SK-N-SH (cell line): ENCODE measurements around the gene HOXA6. TPM values are rescaled to one million over a fixed set of nuclear protein-coding genes. Genes with fewer than 3 reads are reported as not detected.

Experiments
- CTCF ChIA-PET: fragments of 300-600, 350-600 bp; formaldehyde crosslinking; extraction: SDS; loops from one replicate; lab custom pipeline; 2021; lab: Yijun Ruan, JAX
- POLR2A ChIA-PET: fragments of 350-600 bp; sonication (Branson Sonifier 250); formaldehyde crosslinking; extraction: SDS; loops from one replicate; lab custom pipeline; 2020; ENCODE audit warnings: antibody characterized with exemption, inconsistent platforms; lab: Yijun Ruan, JAX
- DNase-seq: peaks from one replicate; pipeline ENCODE4 v3.0.0; 2012
- H2AFZ ChIP-seq: fragments of 200-600 bp; sonication (generic); 2 replicates; pipeline ENCODE4 v1.8.1; 2016; ENCODE audit warnings: antibody characterized with exemption, mild to moderate bottlenecking, low read depth
- H3F3A ChIP-seq: fragments of 200-600 bp; sonication (generic); replicated peaks from 2 replicates; pipeline ENCODE3; 2016; ENCODE audit warnings: antibody characterized with exemption, mild to moderate bottlenecking; ENCODE audit not compliant: insufficient read depth
- H3K27ac ChIP-seq, 2 experiments: fragments of 200-500 bp in 1 of 2; fragments of 200-600 bp in 1 of 2; sonication (Bioruptor generic) in 1 of 2; sonication (generic), shearing (Covaris generic) in 1 of 2; 2 replicates each; pipeline versions ENCODE4 v1.5.1 to v1.6.1; 2014 to 2016; ENCODE audit warnings: low read depth in 2 of 2, inconsistent platforms in 1 of 2, low read length in 1 of 2, mild to moderate bottlenecking in 1 of 2, mixed read lengths in 1 of 2
- H3K27me3 ChIP-seq: fragments of 200-600 bp; sonication (generic), shearing (Covaris generic); 2 replicates; pipeline ENCODE4 v1.6.1; 2016; ENCODE audit warnings: mixed run types; ENCODE audit not compliant: insufficient read depth
- H3K36me3 ChIP-seq, 2 experiments: fragments of 200-500 bp in 1 of 2; fragments of 200-600 bp in 1 of 2; sonication (Bioruptor generic) in 1 of 2; sonication (generic) in 1 of 2; replicated peaks in 1 of 2; 2 replicates each; pipeline versions ENCODE3 to v1.5.1; 2014 to 2016; ENCODE audit warnings: low read length in 1 of 2, mild to moderate bottlenecking in 1 of 2; ENCODE audit not compliant: insufficient read depth in 2 of 2, control insufficient read depth in 1 of 2
- H3K4me1 ChIP-seq, 2 experiments: fragments of 200-500 bp in 1 of 2; fragments of 200-600 bp in 1 of 2; sonication (Bioruptor generic) in 1 of 2; sonication (generic), shearing (Covaris generic) in 1 of 2; 2 replicates each; pipeline versions ENCODE4 v1.5.1 to v1.6.1; 2014 to 2016; ENCODE audit warnings: low read depth in 1 of 2, low read length in 1 of 2, mixed run types in 1 of 2; ENCODE audit not compliant: insufficient read depth in 2 of 2, control insufficient read depth in 1 of 2
- H3K4me2 ChIP-seq: fragments of 200-600 bp; sonication (generic), shearing (Covaris generic); 2 replicates; pipeline ENCODE4 v1.6.1; 2017; ENCODE audit warnings: mixed run types
- H3K4me3 ChIP-seq, 2 experiments: fragments of 200-500 bp in 1 of 2; fragments of 200-600 bp in 1 of 2; sonication (Bioruptor generic) in 1 of 2; sonication (generic), shearing (Covaris generic) in 1 of 2; 2 replicates each; pipeline versions ENCODE4 v1.5.1 to v1.8.1; 2014 to 2016; ENCODE audit warnings: low read depth in 2 of 2, inconsistent platforms in 1 of 2, low read length in 1 of 2, mild to moderate bottlenecking in 1 of 2, mixed read lengths in 1 of 2, moderate library complexity in 1 of 2
- H3K79me2 ChIP-seq: fragments of 200-600 bp; sonication (generic); 2 replicates; pipeline ENCODE4 v1.8.1; 2017; ENCODE audit warnings: mild to moderate bottlenecking; ENCODE audit not compliant: insufficient read depth
- H3K9ac ChIP-seq: fragments of 200-600 bp; sonication (generic); 2 replicates; pipeline ENCODE4 v1.6.1; 2017; ENCODE audit warnings: mixed run types
- H3K9me2 ChIP-seq: fragments of 200-600 bp; sonication (generic); 2 replicates; pipeline ENCODE4 v1.6.1; 2017; ENCODE audit warnings: mixed run types
- H3K9me3 ChIP-seq: fragments of 200-600 bp; sonication (generic); 2 replicates; pipeline ENCODE4 v1.6.1; 2017; ENCODE audit warnings: mixed run types, mild to moderate bottlenecking, moderate library complexity
- H4K20me1 ChIP-seq: fragments of 200-600 bp; sonication (generic); 2 replicates; pipeline ENCODE4 v1.6.1; 2017; ENCODE audit warnings: mild to moderate bottlenecking, mixed run types; ENCODE audit not compliant: insufficient read depth
- CHD2 ChIP-seq: fragments of 150-350 bp; IDR thresholded peaks from 2 replicates; pipeline ENCODE4 v1.6.1; 2018; ENCODE audit warnings: low read length; ENCODE audit not compliant: partially characterized antibody
- ELF1 ChIP-seq: IDR thresholded peaks from 2 replicates; pipeline ENCODE4 v1.4.0; 2012
- EP300 ChIP-seq, 2 experiments: IDR thresholded peaks; 2 replicates each; pipeline versions ENCODE4 v1.4.0 to v1.6.1; 2012; ENCODE audit warnings: borderline replicate concordance in 1 of 2, low read depth in 1 of 2, low read length in 1 of 2
- FOXM1 ChIP-seq: IDR thresholded peaks from 2 replicates; pipeline ENCODE4 v1.4.0; 2012; ENCODE audit warnings: low read depth, mild to moderate bottlenecking
- POLR2AphosphoS5 ChIP-seq: IDR thresholded peaks from 2 replicates; pipeline ENCODE4 v1.6.1; 2012; ENCODE audit warnings: low read depth, low read length
- RFX5 ChIP-seq: IDR thresholded peaks from 2 replicates; pipeline ENCODE4 v1.6.1; 2012; ENCODE audit warnings: mild to moderate bottlenecking, improper control_type of control experiment, low read length
- RXRA ChIP-seq: IDR thresholded peaks from 2 replicates; pipeline ENCODE4 v1.4.0; 2012; ENCODE audit warnings: low read depth, mild to moderate bottlenecking, borderline replicate concordance
- WGBS: methylation state at CpG from one replicate; pipeline ENCODE4 v1.1.6; 2017; ENCODE audit warnings: low lambda C conversion rate; 5-methylcytosine and 5-hydroxymethylcytosine counted together
- polyA plus RNA-seq, 3 experiments: library from polyadenylated mRNA; depleted of rRNA; stranded (reverse); fragments of >200 nt; gene quantifications; 2 replicates each; pipeline ENCODE4 v1.2.3, GENCODE V29; 2012
- TF ChIP-seq, protein P1 (sequence below): fragments of 200-600 bp; sonication (generic); IDR thresholded peaks from 2 replicates; pipeline ENCODE4 v1.6.1; 2017; ENCODE audit warnings: antibody characterized with exemption, mild to moderate bottlenecking, moderate library complexity
- TF ChIP-seq, protein P2 (sequence below): IDR thresholded peaks from 2 replicates; pipeline ENCODE4 v1.4.0; 2012; ENCODE audit warnings: low read depth, borderline replicate concordance
- TF ChIP-seq, protein P3 (sequence below): IDR thresholded peaks from 2 replicates; pipeline ENCODE4 v1.6.1; 2012; ENCODE audit warnings: mild to moderate bottlenecking, low read depth, low read length, moderate library complexity
- TF ChIP-seq, protein P4 (sequence below): IDR thresholded peaks from 2 replicates; pipeline ENCODE4; 2012

HOXA6 gene
- polyA plus RNA-seq, 1 of the 3 experiments (the other 2 are of a cell fraction), result not detected

DNA sequence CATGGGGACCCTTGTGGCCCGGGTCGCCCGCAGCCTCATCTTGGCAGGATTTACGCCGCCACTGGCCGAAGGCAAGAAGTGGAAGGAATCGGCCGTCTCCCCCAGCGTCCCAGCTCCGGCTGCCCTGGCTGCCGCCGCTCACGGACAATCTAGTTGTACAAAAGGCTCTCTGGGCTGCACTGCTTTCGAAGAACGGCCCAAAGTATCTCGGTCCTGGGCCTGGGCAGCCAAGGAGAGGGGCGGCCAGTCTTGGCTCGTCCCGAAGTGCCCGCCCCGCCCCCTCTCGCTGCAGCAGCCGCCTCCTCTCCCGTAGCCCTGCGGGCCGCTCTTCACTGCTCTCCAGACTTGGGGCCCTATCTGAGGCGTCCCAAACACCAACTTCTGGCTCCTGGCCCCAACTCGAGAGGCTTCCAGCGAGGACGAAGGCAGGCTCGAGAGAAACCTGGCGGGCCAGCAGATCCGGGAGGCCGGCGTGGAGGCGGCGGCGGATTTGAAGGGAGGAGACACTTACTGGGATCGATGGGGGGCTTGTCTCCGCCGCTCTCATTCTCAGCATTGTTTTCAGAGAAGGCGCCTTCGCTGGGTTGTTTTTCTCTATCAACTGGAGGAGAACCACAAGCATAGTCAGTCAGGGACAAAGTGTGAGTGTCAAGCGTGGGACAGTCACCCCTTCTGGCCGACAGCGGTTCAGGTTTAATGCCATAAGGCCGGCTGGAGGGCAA lies 17.0 kb upstream of the HOXA6 start:
- H3K9me3 ChIP-seq, result no peaks in the 10 kb centered on the region
- no peaks in the 10 kb centered on the region for H3K36me3 ChIP-seq
- no peak for DNase-seq
- H3K4me2 ChIP-seq, result 0 out of 2 replicates have a peak overlapping the region, but pooled peaks have one; percentile 4
- H2AFZ ChIP-seq, result no peak overlapping the region
- no peaks in the 10 kb centered on the region for H3K79me2 ChIP-seq
- H3F3A ChIP-seq, result peaks cover 13% of the 10 kb centered on the region
- ChIA-PET POLR2A (no interaction called here), CTCF (interaction anchor here (0.6 to 12.1 kb wide), 4 partner anchors 10 to 1348 kb away, joined by 3 to 270 read pairs (median 104); partner anchors contain the start of genes HOXA10, HOXA3, HOXA5 and HOXA6)
- no peaks in the 10 kb centered on the region for H3K9me2 ChIP-seq
- no peak overlapping the region for H3K4me3 ChIP-seq
- peaks cover 0 to 8% of the 10 kb centered on the region in 2 experiments; a peak in 1 of 4 replicates for H3K4me1 ChIP-seq
- peaks cover 91% of the 10 kb centered on the region for H3K27me3 ChIP-seq
- peaks cover 5% of the 10 kb centered on the region for H4K20me1 ChIP-seq
- TF ChIP-seq POLR2AphosphoS5, result no peak
- no peak for TF ChIP-seq EP300 (IDR thresholded peaks at IDR 0.05; ENCODE audit: borderline replicate concordance in 1 of 2, low read depth in 1 of 2, low read length in 1 of 2)
- TF ChIP-seq, protein P1, sequence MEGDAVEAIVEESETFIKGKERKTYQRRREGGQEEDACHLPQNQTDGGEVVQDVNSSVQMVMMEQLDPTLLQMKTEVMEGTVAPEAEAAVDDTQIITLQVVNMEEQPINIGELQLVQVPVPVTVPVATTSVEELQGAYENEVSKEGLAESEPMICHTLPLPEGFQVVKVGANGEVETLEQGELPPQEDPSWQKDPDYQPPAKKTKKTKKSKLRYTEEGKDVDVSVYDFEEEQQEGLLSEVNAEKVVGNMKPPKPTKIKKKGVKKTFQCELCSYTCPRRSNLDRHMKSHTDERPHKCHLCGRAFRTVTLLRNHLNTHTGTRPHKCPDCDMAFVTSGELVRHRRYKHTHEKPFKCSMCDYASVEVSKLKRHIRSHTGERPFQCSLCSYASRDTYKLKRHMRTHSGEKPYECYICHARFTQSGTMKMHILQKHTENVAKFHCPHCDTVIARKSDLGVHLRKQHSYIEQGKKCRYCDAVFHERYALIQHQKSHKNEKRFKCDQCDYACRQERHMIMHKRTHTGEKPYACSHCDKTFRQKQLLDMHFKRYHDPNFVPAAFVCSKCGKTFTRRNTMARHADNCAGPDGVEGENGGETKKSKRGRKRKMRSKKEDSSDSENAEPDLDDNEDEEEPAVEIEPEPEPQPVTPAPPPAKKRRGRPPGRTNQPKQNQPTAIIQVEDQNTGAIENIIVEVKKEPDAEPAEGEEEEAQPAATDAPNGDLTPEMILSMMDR, result peak; percentile 34; the same call in 1 of the 2 replicates
- no peak overlapping the region for H3K27ac ChIP-seq
- no peak overlapping the region for H3K9ac ChIP-seq
- WGBS, result 15% methylated on average over 33 of the region's 47 CpGs

DNA sequence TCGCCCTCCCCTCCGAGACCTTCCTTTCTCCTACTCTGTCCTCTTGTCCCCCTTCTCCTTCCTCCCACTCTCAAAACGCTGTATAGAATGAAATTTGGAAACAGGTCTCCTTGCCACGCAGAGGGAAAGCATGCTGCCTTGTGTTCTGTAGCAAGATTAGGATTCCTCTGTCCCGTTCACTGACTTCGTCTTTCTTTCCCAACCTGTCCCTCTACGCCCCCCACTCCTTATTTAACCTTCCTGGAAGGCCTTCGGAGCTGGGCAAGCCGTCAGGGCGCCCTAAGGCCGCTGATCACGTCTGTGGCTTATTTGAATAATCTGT lies 16.4 kb upstream of the HOXA6 start:
- H3K79me2 ChIP-seq, result no peaks in the 10 kb centered on the region
- peaks cover 5% of the 10 kb centered on the region for H4K20me1 ChIP-seq
- ChIA-PET CTCF (interaction anchor here (0.6 to 12.1 kb wide), 5 partner anchors 11 to 1349 kb away, joined by 3 to 270 read pairs (median 31); partner anchors contain the start of genes HOXA10, HOXA3, HOXA5 and HOXA6), POLR2A (no interaction called here)
- no peak overlapping the region for H2AFZ ChIP-seq
- H3K9me2 ChIP-seq, result no peaks in the 10 kb centered on the region
- H3K4me3 ChIP-seq, result no peak overlapping the region
- TF ChIP-seq, protein P2, sequence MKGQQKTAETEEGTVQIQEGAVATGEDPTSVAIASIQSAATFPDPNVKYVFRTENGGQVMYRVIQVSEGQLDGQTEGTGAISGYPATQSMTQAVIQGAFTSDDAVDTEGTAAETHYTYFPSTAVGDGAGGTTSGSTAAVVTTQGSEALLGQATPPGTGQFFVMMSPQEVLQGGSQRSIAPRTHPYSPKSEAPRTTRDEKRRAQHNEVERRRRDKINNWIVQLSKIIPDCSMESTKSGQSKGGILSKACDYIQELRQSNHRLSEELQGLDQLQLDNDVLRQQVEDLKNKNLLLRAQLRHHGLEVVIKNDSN, result no peak
- TF ChIP-seq FOXM1 (no peak), RXRA (no peak), ELF1 (no peak), CHD2 (no peak), RFX5 (no peak)
- TF ChIP-seq, protein P3, sequence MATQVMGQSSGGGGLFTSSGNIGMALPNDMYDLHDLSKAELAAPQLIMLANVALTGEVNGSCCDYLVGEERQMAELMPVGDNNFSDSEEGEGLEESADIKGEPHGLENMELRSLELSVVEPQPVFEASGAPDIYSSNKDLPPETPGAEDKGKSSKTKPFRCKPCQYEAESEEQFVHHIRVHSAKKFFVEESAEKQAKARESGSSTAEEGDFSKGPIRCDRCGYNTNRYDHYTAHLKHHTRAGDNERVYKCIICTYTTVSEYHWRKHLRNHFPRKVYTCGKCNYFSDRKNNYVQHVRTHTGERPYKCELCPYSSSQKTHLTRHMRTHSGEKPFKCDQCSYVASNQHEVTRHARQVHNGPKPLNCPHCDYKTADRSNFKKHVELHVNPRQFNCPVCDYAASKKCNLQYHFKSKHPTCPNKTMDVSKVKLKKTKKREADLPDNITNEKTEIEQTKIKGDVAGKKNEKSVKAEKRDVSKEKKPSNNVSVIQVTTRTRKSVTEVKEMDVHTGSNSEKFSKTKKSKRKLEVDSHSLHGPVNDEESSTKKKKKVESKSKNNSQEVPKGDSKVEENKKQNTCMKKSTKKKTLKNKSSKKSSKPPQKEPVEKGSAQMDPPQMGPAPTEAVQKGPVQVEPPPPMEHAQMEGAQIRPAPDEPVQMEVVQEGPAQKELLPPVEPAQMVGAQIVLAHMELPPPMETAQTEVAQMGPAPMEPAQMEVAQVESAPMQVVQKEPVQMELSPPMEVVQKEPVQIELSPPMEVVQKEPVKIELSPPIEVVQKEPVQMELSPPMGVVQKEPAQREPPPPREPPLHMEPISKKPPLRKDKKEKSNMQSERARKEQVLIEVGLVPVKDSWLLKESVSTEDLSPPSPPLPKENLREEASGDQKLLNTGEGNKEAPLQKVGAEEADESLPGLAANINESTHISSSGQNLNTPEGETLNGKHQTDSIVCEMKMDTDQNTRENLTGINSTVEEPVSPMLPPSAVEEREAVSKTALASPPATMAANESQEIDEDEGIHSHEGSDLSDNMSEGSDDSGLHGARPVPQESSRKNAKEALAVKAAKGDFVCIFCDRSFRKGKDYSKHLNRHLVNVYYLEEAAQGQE, result no peak
- TF ChIP-seq, protein P4, sequence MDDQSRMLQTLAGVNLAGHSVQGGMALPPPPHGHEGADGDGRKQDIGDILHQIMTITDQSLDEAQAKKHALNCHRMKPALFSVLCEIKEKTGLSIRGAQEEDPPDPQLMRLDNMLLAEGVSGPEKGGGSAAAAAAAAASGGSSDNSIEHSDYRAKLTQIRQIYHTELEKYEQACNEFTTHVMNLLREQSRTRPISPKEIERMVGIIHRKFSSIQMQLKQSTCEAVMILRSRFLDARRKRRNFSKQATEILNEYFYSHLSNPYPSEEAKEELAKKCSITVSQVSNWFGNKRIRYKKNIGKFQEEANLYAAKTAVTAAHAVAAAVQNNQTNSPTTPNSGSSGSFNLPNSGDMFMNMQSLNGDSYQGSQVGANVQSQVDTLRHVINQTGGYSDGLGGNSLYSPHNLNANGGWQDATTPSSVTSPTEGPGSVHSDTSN, result no peak
- H3F3A ChIP-seq, result peaks cover 13% of the 10 kb centered on the region
- H3K4me1 ChIP-seq, result peaks cover 0 to 8% of the 10 kb centered on the region in 2 experiments; a peak in 1 of 4 replicates
- H3K27ac ChIP-seq, result no peak overlapping the region
- H3K9ac ChIP-seq, result no peak overlapping the region
- no peaks in the 10 kb centered on the region for H3K36me3 ChIP-seq
- no peaks in the 10 kb centered on the region for H3K9me3 ChIP-seq
- 29% methylated on average over 12 of the region's 12 CpGs for WGBS
- H3K27me3 ChIP-seq, result peaks cover 91% of the 10 kb centered on the region
- DNase-seq, result no peak
- no peak overlapping the region for H3K4me2 ChIP-seq
